ENCODE data around the gene ASXL2.

DNA sequence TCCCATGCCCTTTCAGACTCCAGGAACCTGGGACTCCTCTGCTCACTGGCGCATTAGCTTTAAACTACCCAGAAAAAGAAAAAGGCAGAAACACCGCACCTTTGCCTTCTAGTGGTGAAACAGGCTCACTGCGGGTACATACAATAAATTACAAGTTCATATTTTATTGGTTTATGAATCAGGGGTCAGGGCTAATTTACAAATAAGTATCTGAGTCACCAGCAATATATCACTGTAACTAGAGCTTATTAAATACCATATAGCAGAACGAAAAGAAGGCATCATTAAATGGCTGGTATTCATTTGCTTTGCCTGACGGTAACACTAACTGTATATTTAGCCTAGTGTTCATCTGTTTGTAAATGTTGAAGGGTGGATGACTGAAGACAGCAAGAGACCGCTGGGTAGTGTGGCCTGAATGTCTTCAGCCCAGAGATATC is 178.0 kb downstream of the ASXL2 start:
- TF ChIP-seq POLR2AphosphoS5 (IDR thresholded peaks at IDR 0.05) (no peak), POLR2A (IDR thresholded peaks at IDR 0.05) (no peak)

Data from gastroesophageal sphincter (tissue), 2 donors.